Fibroblast of villous mesenchyme (primary cell): ENCODE measurements around the gene AXIN1. TPM values are rescaled to one million over a fixed set of nuclear protein-coding genes. Genes with fewer than 3 reads are reported as not detected.
"Not testable (repeated sequence)": the region's sequence is repeated elsewhere in the genome, so short reads cannot be mapped to it uniquely, and the experiment has no call there.

Experiments
- DNase-seq: peaks from one replicate; pipeline ENCODE4 v3.0.0-alpha.2; 2010; ENCODE audit warnings: low read depth
- H3K4me3 ChIP-seq: 2 replicates; pipeline ENCODE4 v1.5.1; 2011; ENCODE audit warnings: low read depth, mild to moderate bottlenecking, low read length
- total RNA-seq: library from RNA; depleted of rRNA; stranded (reverse); fragments of >200 nt; gene quantifications from 2 replicates; pipeline ENCODE4 v1.2.3, GENCODE V29; 2012
- TF ChIP-seq, protein P1 (sequence below): IDR thresholded peaks from 2 replicates; pipeline ENCODE4 v1.5.1; 2012; ENCODE audit warnings: low read depth, mild to moderate bottlenecking, low read length; ENCODE audit not compliant: insufficient read depth

AXIN1 gene
- total RNA-seq, 1 donor = 16.4 TPM

DNA sequence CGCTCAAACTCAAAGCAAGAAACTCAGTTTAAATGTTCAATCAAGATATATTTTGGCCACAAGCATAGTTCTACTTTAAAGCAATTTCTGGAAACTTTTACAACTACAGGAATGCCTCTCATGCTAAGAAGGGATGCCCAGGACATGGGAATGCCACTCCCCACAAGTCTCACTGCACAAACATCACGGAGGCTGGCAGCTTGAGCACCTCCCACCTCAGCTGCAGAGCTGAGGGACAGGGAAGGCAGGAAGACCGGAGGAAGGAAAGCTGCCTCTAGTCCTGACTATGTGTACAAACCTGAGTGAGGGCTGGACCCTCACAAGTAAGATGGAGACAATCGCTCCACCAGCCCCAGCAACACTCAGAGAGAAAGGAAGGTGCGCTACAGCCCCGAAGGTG lies 5.3 kb downstream of the AXIN1 start:
- no peak for DNase-seq
- TF ChIP-seq, protein P1, sequence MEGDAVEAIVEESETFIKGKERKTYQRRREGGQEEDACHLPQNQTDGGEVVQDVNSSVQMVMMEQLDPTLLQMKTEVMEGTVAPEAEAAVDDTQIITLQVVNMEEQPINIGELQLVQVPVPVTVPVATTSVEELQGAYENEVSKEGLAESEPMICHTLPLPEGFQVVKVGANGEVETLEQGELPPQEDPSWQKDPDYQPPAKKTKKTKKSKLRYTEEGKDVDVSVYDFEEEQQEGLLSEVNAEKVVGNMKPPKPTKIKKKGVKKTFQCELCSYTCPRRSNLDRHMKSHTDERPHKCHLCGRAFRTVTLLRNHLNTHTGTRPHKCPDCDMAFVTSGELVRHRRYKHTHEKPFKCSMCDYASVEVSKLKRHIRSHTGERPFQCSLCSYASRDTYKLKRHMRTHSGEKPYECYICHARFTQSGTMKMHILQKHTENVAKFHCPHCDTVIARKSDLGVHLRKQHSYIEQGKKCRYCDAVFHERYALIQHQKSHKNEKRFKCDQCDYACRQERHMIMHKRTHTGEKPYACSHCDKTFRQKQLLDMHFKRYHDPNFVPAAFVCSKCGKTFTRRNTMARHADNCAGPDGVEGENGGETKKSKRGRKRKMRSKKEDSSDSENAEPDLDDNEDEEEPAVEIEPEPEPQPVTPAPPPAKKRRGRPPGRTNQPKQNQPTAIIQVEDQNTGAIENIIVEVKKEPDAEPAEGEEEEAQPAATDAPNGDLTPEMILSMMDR = no peak
- H3K4me3 ChIP-seq = no peak overlapping the region

DNA sequence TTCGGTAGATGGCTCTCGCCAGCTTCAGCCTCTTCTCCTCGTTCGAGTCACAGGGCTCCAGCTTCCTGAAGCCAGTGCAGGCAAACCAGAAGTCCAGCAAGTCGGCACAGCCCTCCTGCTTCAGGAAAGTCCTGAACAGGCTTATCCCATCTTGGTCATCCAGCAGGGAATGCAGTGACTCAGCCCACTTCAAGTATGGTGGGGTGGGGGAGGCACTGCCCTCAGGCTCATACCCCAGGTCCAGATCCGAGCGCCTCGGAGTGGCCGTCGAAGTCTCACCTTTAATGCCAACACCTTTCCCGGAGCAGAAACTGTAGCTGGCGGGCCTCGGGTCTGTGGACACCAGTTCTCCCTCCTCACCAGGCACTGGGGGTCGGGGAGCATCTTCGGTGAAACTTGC lies 5.9 kb downstream of the AXIN1 start:
- H3K4me3 ChIP-seq = no peak overlapping the region
- TF ChIP-seq, protein P1 = no peak

DNA sequence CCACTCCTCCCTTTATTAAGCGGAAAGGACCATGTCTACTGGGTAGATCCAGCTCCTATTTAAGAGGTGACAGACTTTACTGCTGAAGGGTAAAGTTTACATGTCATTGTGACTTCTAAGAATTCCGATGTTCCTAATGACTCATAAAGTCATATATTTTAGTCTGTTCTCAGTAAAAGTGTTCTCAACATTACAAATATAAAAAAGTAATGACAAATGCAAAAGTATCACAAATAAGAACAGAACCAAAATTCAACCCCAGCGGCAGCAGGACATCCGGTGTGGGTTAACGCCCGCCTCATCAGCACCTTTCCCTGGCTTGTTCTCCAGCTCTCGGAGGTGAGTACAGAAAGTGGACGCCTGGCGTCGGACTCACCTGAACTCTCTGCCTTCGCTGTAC lies 6.8 kb downstream of the AXIN1 start:
- H3K4me3 ChIP-seq = no peak overlapping the region
- TF ChIP-seq, protein P1 = no peak

More for the DNA sequence above, 5.9 kb downstream of the AXIN1 start:
- DNase-seq = no peak

DNA sequence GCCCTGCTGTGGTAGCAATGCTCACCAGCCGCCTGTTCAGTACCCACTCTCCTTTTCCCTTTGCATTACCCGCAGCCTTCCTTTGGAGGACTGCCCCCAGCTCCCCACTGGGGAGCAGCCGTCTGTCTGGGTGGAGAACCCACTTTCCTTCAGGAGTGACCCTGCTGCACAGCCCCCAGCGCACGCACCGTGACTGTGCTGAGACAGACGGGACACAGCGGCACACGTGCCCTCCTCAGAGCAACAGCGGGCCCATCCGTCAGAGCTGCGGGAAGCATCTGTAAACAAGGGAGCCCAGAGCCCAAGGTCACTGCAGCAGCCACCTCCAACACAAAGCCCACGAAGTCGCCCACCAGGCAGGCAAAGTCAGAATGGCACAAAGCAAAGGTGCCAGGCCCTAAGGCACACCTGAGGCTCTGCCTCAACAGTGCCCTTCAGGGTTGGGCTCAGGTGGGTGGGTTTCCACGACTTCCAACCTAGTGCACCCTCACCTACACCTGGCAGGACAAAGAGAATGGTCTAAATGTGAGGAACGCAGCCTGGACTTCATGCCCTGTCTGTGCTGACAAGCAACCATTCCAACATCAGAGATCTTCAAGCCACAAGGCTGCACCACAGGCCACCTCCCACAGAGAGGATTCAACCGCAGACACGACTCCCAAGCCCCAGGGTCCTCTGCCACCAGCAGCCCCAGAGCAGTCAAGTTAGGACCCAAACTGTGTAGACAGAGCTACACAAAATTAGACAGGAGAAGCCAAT lies 9.9 kb downstream of the AXIN1 start:
- no peak for DNase-seq
- TF ChIP-seq, protein P1 = no peak
- no peak overlapping the region for H3K4me3 ChIP-seq

More for the DNA sequence above, 6.8 kb downstream of the AXIN1 start:
- DNase-seq = no peak

DNA sequence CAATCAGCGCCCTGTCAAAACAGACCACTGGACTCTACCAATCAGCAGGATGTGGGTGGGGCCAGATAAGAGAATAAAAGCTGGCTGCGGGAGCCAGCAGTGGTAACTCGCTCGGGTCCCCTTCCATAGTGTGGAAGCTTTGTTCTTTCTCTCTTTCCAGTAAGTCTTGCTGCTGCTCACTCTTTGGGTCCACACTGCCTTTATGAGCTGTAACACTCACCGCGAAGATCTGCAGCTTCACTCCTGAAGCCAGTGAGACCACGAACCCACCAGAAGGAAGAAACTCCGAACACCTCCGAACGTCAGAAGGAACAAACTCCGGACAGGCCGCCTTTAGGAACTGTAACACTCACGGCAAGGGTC lies 10.6 kb downstream of the AXIN1 start:
- H3K4me3 ChIP-seq = not testable (repeated sequence)

DNA sequence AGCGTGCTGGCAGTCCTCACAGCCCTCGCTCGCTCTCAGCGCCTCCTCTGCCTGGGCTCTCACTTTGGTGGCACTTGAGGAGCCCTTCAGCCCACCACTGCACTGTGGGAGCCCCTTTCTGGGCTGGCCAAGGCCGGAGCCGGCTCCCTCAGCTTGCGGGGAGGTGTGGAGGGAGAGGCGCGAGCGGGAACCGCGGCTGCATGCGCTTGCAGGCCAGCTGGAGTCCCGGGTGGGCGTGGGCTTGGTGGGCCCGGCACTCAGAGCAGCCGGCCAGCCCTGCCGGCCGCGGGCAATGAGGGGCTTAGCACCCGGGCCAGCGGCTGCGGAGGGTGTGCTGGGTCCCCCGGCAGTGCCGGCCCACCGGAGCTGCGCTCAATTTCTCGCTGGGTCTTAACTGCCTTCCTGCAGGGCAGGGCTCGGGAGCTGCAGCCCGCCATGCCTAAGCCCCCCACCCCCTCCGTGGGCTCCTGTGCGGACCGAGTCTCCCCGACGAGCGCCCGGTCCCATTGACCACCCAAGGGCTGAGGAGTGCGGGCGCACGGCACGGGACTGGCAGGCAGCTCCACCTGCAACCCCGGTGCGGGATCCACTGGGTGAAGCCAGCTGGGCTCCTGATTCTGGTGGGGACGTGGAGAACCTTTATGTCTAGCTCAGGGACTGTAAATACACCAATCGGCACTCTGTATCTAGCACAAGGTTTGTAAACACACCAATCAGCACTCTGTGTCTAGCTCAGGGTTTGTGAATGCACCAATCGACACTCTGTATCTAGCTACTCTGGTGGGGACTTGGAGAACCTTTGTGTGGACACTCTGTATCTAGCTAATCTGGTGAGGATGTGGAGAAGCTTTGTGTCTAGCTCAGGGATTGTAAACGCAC lies 11.2 kb downstream of the AXIN1 start:
- DNase-seq, H3K4me3 ChIP-seq: not testable (repeated sequence)

More for the DNA sequence above, 10.6 kb downstream of the AXIN1 start:
- not testable (repeated sequence) for DNase-seq

DNA sequence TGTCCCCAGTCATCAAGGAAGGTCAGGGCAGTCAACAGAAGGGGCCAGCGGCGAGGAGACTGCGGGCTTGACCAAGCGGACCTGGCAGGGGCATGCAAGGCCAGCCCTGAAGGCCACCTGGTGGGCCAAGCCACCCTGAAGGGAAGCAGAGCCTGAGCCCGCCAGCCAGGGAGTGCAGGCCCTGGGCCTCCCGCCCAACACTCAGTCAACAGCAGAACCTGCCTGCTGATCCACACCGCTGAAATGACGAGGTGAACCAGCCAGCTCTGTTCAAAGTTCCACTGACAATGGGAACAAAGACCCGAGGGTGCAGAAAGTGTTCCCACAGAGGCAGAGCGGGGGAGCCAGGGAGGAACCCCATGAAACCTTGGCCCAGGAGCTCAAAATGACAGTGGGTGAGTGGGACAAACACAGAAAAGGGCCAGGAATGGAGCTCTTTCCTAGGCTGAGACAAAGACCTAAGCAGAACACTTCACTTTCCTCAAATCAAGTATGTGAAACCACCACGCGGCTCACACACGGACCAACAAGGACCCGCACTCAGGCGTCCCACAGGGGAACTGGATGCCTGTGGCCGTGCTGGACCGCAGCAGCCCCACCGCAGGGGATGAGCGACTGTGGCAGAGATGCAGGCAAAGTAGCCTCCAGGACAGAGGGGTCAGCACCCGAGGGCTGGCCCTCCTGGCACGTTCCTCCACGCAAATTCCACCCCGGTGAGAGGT lies 12.0 kb downstream of the AXIN1 start:
- DNase-seq = no peak
- TF ChIP-seq, protein P1 = no peak
- no peak overlapping the region for H3K4me3 ChIP-seq
